GM12872 (cell line): ENCODE measurements around the gene SLC35B2.

Experiments
- CTCF ChIP-seq: IDR thresholded peaks from 3 replicates; pipeline ENCODE4 v1.5.1; 2011; ENCODE audit warnings: low read depth, mild to moderate bottlenecking, low read length, moderate library complexity; ENCODE audit not compliant: insufficient read depth

Gene SLC35B2

GRCh38 chr6:44258921-44259320 lies 1.6 kb upstream of the SLC35B2 start:
- no peak for TF ChIP-seq CTCF

GRCh38 chr6:44258325-44258863 lies 1.1 kb upstream of the SLC35B2 start:
- TF ChIP-seq CTCF: no peak

- TF ChIP-seq CTCF: no peak
Measured at GRCh38 chr6:44257753-44258324, 511 bp upstream of the SLC35B2 start.

GRCh38 chr6:44256775-44257024 lies 628 bp downstream of the SLC35B2 start:
- no peak for TF ChIP-seq CTCF

GRCh38 chr6:44255871-44256774 lies 1.2 kb downstream of the SLC35B2 start:
- TF ChIP-seq CTCF: no peak

- no peak for TF ChIP-seq CTCF
Measured at GRCh38 chr6:44255105-44255808, 2.1 kb downstream of the SLC35B2 start.
